ENCODE data around the gene SPATA12.

SPATA12 gene

DNA sequence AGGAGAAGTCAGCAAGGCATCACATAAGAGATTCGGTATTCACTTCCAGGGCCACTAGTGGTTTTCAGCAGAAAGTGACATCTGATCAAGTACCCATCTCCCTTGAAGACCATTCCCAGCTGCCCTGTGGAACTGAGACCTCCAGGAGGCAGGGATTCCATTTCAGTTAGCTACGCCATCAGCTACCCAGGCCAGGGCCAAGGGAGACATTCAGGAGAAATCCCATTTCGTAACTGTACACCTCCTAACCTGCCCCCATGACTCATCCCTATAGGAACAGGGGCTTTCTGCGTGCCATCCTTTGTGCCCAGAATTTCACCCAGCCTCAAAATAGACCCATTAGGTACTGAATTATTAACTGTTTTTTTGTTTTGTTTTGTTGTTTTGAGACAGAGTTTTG is 24.7 kb downstream of the SPATA12 start:
- DNase-seq, result no peak

GRCh38 chr3:57086201-57086600 is 25.7 kb downstream of the SPATA12 start:
- no peak for DNase-seq

GRCh38 chr3:57087361-57088092 is 27.1 kb downstream of the SPATA12 start:
- DNase-seq, result no peak

- no peak for DNase-seq
Observed at GRCh38 chr3:57088503-57088902, 28.0 kb downstream of the SPATA12 start.

DNA sequence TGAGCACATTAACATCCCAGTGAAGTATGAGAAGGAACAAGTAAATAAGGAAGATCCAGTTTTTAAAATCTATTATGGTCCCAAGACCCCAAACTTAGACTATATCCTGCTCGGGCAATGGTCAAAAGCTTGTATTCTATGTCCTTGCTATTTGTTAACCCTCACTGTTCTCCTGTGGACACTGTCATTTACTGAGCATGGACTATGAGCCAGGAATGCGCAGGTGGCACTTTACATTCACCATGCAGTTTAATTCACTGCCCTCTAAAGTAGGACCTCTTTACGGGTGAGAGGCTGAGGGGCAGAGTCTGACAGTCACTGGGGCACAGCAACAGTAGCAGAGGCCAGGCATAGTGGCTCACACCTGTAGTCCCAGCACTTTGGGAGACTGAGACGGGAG is 28.6 kb downstream of the SPATA12 start:
- DNase-seq, result no peak

- DNase-seq, result no peak
Observed at GRCh38 chr3:57091521-57092273, 31.2 kb downstream of the SPATA12 start.

GRCh38 chr3:57093489-57093888 is 33.0 kb downstream of the SPATA12 start:
- DNase-seq, result no peak

- no peak for DNase-seq
Observed at GRCh38 chr3:57093971-57094535, 33.6 kb downstream of the SPATA12 start.

DNA sequence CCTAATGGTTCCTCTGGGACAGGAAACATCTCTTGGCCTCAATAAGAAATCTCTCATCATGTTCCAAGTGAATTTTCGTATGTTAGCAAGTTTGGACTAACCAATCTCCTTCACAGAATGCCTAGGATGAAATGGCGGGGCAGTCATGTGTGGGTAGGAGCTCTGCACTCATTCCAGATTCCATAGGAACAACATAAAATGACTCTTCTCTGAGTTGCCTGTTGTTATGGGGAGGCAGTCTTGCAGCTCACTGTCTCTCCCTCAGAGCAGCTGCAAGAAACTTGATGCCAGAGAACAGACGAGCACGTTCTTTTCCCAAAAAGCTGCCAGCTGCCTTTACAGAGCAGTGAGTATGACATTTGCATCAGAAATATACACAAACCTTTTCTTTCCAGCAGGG is 34.1 kb downstream of the SPATA12 start:
- DNase-seq, result no peak

DNA sequence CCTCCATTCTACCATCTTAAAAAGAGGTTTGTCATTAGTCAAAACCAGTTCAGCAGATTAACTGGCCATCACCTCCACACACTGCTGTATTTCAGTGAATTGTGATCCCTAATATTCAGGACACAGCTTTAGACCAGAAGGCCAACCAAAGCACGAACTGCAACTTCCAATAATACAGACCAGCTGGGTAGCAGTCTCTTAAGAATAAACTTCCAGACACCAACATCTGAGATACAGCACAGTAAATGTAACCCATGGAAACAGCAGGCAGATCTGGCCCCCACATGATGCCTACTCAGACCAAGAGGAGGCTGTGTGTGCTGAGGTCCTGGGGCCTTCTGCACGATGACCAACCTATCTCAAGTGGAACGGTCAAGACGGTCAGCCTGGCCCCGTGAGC is 34.9 kb downstream of the SPATA12 start:
- no peak for DNase-seq

DNA sequence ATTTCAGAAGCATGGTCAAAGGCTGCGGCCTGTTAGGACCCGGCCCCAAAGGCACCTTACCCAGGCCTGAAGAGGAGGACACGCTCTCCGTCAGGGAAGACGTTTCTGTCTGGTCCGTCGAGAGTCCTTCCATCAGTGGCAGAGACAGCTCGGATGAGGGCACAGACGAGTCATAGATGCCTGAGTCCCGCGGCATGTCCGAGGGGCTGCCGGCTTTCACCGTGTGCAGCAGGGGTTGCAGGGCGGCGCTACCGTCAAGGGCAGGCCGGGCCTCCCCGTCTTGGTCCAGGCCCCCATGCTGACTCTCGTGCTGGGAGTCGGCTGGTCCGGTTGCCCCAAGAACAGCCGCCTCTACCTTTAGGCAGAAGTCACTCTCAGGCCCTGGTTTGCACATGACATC is 37.1 kb downstream of the SPATA12 start:
- DNase-seq, result no peak

GRCh38 chr3:57098418-57099310 is 38.2 kb downstream of the SPATA12 start:
- DNase-seq, result no peak

- DNase-seq, result peak; percentile 23
Observed at GRCh38 chr3:57100046-57100695, 39.7 kb downstream of the SPATA12 start.

GRCh38 chr3:57105585-57105984 is 45.1 kb downstream of the SPATA12 start:
- no peak for DNase-seq

DNA sequence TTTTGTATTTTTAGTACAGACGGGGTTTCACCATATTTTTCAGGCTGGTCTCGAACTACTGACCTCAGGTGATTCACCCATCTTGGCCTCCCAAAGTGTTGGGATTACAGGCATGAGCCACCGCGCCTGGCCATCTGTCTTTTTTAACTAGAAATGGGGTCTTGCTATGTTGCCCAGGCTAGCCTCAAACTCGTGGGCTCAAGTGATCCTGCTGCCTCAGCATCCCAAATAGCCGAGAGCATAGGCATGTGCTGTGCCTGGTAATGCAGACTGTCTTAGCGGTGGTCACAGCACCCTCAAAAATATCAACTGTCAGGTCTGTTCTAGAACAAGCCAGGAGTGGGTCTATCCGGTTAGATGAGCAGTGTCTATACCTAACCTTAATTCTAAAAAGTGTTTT is 48.2 kb downstream of the SPATA12 start:
- no peak for DNase-seq

- no peak for DNase-seq
Observed at GRCh38 chr3:57109437-57110199, 49.2 kb downstream of the SPATA12 start.

DNA sequence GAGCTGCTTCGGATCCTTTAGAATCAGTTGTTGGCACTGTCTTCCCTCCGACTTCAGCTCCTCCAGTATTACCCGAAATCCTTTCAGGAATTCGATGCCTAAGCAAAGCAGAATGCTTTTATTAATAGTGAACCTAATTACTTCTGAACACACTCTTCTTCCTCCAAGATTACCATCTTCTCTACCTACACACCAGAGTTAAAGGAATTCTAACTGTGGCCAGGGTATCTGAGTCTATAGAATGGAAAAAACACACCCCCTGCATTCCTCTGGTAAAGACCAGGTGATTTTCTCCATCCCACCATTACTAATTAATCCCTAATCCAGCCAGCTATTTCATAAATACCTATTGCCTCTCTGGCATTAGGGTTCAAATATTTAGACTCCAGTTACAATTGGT is 49.8 kb downstream of the SPATA12 start:
- DNase-seq, result no peak

DNA sequence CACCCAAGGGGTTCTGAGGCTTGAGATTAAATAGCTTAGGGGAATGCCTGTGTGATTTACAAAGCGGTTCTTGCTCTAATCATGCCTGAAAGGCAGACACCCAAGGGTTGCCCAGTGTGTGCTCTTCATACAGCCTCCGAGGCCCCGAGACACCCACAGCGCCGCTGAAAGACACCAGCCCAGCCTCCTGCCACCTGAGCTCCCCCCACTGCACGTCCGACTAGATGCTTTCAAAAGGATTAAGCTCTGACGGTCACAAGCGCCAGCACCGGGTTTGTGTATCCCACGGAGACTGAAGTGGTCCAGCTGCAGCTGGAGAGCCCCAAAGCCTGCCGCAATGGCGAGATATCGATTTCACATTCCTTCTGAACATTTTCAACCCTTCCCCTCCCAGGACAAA is 50.3 kb downstream of the SPATA12 start:
- no peak for DNase-seq

DNA sequence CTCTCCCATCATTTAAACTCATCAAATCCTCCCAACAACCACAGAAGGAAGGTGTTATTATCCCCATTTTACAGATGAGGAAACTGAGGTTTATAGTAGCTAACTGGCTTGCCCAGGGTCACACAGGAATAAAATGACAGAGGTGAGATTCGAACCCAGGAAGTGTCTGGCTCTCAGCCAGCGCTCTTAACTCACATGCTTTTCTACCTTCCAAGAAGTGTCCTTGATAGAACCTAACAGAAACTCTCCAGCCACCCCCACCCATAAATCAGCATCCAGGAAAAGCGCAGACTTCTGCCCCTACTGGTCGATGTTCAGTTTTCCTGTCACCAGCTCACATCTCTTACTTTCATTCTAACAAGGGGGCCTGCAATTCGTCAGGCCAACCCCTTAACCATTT is 51.7 kb downstream of the SPATA12 start:
- no peak for DNase-seq

- no peak for DNase-seq
Observed at GRCh38 chr3:57116501-57116900, 56.0 kb downstream of the SPATA12 start.

- no peak for DNase-seq
Observed at GRCh38 chr3:57118254-57118653, 57.8 kb downstream of the SPATA12 start.

DNA sequence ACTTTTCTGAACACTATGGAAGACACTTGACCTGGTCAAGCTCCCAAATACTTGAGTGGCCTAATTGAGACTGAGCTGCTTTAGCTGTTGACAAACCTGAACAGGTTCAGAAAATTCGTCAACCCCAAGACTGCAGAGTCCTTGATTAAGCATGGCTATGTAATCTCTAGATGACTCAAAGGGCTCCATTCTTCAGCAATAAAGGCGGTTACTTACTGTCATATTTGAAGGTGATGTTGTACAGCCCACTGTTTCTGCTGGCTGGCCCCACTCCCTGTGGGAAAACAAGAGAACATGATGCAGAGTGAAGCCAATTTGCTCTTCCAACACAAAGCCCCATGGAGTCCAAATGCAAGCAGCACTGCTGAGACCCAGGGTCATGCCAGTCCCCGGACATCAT is 59.6 kb downstream of the SPATA12 start:
- DNase-seq, result no peak

Data from stimulated activated naive CD4-positive, alpha-beta T cell treated with Interleukin-2 at 50 U/mL for 16 hours (primary cell).